ENCODE data around the gene NPR2.
A peak's percentile ranks its signal among the peaks of the same experiment; 100 is the strongest.

The NPR2 gene

DNA sequence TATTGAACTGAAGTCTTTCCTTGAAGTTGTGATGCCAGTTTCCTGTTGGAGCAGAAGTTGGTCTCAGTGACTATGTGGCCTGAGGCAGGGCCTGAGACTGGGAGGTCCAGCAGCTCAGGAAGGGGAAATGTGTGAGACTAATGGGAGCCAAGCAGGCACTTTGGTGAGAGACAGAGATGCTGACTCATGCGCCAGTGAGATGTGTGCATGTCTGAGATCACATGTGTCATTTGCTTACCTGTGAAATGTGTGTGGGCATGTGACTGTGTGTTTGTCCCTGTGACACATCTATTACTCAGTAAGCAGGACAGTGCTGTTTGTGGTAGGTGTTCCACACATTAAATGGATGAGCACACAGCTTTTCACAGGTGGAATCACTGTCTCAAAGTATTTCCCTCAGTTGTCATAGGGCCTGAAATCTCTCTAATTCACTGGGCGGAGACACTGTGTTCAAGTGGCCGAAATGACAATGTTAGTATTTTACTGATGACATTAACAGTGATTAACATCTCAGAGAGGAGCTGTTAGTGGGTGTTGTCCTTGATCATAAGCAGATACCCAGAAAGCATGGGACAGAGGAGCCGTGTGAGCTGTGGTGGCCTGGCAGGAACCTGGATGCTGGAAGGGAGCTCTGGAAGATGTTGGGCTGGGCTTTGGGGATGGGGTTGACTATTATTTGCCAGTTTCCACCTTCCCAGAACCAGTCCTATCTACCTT, 7.4 kb downstream of the NPR2 start:
- H3K9me3 ChIP-seq (replicated peaks in 1 of 11) = no peaks in the 10 kb centered on the region
- peaks cover 0 to 13% (median 0%) of the 10 kb centered on the region in 10 experiments; a peak in 5 of 20 replicates for H3K4me1 ChIP-seq
- no peaks in the 10 kb centered on the region for H4K20me1 ChIP-seq
- H3K27ac ChIP-seq = no peak overlapping the region
- H3K9ac ChIP-seq = no peak overlapping the region
- TF ChIP-seq Cebpa-rat (IDR thresholded peaks at IDR 0.05) = no peak
- no peak overlapping the region for H3K4me2 ChIP-seq
- no peaks in the 10 kb centered on the region for H3K27me3 ChIP-seq
- H3K36me3 ChIP-seq = no peaks in the 10 kb centered on the region
- H3K4me3 ChIP-seq = no peak overlapping the region

DNA sequence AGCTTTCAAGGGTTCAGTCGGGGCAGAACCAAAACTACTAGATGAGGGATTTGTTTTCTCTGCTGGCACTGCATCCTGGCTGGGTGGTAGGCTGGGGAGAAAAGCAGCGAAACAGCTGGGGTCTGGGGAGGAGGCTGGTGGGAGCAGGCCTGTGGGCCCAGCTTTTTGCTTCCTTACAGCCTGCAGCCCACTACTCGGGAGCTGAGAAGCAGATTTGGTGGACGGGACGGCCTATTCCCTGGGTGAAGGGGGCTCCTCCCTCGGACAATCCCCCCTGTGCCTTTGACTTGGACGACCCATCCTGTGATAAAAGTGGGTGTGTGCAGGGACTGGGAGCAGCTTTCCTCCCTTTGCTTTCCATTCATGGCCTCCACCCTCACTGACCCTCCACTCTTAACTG, 9.1 kb downstream of the NPR2 start:
- Histone ChIP-seq H3K4me2 (no peak overlapping the region), H3K27ac (no peak overlapping the region), H3K4me1 (peaks cover 0 to 7% (median 0%) of the 10 kb centered on the region in 10 experiments; a peak in 3 of 20 replicates), H3K36me3 (peaks cover 0 to under 1% (median 0%) of the 10 kb centered on the region in 11 experiments; a peak in 1 of 22 replicates), H3K9me3 (replicated peaks in 1 of 11) (no peaks in the 10 kb centered on the region), H3K9ac (no peak overlapping the region), H3K4me3 (no peak overlapping the region), H4K20me1 (no peaks in the 10 kb centered on the region), H3K27me3 (no peaks in the 10 kb centered on the region)
- TF ChIP-seq Cebpa-rat (IDR thresholded peaks at IDR 0.05) = no peak

DNA sequence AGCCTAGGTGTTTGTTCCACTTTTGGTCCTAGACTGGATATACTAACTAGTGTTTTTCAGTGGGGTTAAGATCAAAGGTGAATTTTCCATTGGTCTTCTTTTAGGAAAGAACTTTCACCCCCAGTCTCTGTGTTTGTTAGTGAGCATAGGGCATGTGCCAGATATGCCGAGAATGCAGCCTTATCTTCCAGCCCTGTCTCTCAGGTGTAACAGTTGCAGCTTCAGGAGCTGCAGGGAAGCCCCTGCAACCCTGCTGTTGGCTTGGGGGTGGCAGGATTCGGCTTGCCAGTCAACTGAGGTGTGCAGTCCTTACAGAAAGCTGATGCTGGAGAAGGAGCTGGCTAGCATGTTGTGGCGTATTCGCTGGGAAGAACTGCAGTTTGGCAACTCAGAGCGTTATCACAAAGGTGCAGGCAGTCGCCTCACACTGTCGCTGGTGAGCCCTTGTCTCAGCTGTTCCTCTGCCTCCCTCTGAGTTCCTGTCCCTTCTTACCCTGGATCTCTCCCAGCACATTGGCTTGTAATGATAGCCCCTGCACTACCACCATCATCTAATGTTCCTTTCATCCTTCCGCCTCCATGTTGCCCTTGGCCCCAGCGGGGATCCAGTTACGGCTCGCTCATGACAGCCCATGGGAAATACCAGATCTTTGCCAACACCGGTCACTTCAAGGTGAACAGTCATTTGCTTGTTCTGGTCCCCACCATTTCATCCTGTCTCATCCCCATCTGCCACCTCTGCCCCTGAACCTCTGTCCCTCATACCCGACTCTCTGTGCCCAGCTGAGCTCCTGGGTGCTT, 10.1 kb downstream of the NPR2 start:
- Histone ChIP-seq H3K9ac (no peak overlapping the region), H3K36me3 (peaks cover 0 to 9% (median 0%) of the 10 kb centered on the region in 11 experiments; a peak in 1 of 22 replicates), H3K27me3 (no peaks in the 10 kb centered on the region), H3K4me1 (peaks cover 0 to 7% (median 0%) of the 10 kb centered on the region in 10 experiments; a peak in 3 of 20 replicates), H3K27ac (no peak overlapping the region), H3K4me3 (no peak overlapping the region), H3K4me2 (no peak overlapping the region), H3K9me3 (replicated peaks in 1 of 11) (no peaks in the 10 kb centered on the region), H4K20me1 (no peaks in the 10 kb centered on the region)
- no peak for TF ChIP-seq Cebpa-rat (IDR thresholded peaks at IDR 0.05)

DNA sequence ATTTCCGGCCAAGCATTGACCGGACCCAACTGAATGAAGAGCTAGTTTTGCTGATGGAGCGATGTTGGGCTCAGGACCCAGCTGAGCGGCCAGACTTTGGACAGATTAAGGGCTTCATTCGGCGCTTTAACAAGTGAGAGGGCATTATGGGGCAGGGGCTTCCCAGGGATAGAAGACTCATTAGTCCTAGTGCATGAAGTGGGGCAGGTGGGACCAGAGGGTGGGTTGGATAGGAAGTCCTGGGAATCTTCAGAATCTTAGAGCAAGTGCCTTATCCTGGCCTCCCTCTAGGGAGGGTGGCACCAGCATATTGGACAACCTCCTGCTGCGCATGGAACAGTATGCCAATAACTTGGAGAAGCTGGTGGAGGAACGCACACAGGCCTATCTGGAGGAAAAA, 14.7 kb downstream of the NPR2 start:
- H3K4me1 ChIP-seq = peaks cover 0 to 2% (median under 1%) of the 10 kb centered on the region in 10 experiments; a peak in 9 of 20 replicates

DNA sequence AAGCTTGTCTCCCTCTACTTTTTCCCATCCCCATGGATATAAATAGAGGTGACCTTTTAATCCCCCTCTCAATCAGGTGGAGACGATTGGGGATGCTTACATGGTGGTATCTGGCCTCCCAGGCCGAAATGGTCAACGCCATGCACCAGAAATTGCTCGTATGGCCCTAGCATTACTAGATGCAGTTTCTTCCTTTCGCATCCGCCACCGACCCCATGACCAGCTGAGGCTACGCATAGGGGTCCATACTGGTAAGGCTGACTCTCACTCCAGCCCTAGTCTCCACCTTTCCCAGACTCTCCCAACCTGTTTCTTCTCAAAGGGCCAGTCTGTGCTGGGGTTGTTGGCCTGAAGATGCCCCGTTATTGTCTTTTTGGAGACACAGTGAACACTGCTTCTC, 17.0 kb downstream of the NPR2 start:
- Histone ChIP-seq H3K9ac (no peak overlapping the region), H3K4me2 (no peak overlapping the region), H3K9me3 (replicated peaks in 1 of 11) (no peaks in the 10 kb centered on the region), H4K20me1 (no peaks in the 10 kb centered on the region), H3K4me3 (no peak overlapping the region), H3K27ac (no peak overlapping the region), H3K4me1 (peaks cover 18 to 22% (median 21%) of the 10 kb centered on the region in 10 experiments), H3K27me3 (no peaks in the 10 kb centered on the region), H3K36me3 (peaks cover 0 to 9% (median 0%) of the 10 kb centered on the region in 11 experiments; a peak in 1 of 22 replicates)
- TF ChIP-seq Cebpa-rat (IDR thresholded peaks at IDR 0.05) = no peak

More for the DNA sequence above, 14.7 kb downstream of the NPR2 start:
- H3K4me3 ChIP-seq = no peak overlapping the region
- no peaks in the 10 kb centered on the region for H3K9me3 ChIP-seq (replicated peaks in 1 of 11)
- H3K9ac ChIP-seq = no peak overlapping the region
- no peaks in the 10 kb centered on the region for H4K20me1 ChIP-seq
- no peak overlapping the region for H3K4me2 ChIP-seq
- H3K27ac ChIP-seq = no peak overlapping the region
- no peak for TF ChIP-seq Cebpa-rat (IDR thresholded peaks at IDR 0.05)
- no peaks in the 10 kb centered on the region for H3K27me3 ChIP-seq
- H3K36me3 ChIP-seq = peaks cover 0 to 9% (median 0%) of the 10 kb centered on the region in 11 experiments; a peak in 1 of 22 replicates

DNA sequence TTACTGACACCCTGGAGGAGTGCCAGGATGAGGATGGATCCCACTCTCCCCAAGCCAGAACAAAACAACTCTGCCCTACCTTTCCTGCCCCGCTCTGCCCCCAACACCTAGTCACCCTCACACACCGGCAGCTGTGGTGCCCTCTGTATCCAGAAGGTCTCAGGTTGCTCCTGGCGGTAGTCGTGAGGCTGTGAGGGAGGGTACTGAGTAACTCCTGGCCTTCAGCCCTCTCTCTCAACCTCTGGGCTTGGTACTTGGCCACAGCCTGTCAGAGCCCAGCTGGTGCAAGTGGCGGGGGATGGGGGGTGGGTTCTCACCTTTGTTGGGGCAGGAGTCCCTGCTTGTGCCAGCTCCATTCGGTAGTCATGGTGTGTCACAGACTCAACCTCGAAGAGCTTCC, 18.7 kb downstream of the NPR2 start:
- Histone ChIP-seq H3K4me2 (no peak overlapping the region), H3K27me3 (no peaks in the 10 kb centered on the region), H3K4me1 (peaks cover 27 to 33% (median 32%) of the 10 kb centered on the region in 10 experiments), H3K4me3 (no peak overlapping the region), H4K20me1 (no peaks in the 10 kb centered on the region), H3K36me3 (peaks cover 0 to 9% (median 0%) of the 10 kb centered on the region in 11 experiments; a peak in 1 of 22 replicates), H3K27ac (no peak overlapping the region), H3K9me3 (replicated peaks in 1 of 11) (no peaks in the 10 kb centered on the region), H3K9ac (no peak overlapping the region)
- TF ChIP-seq Cebpa-rat (IDR thresholded peaks at IDR 0.05) = no peak

DNA sequence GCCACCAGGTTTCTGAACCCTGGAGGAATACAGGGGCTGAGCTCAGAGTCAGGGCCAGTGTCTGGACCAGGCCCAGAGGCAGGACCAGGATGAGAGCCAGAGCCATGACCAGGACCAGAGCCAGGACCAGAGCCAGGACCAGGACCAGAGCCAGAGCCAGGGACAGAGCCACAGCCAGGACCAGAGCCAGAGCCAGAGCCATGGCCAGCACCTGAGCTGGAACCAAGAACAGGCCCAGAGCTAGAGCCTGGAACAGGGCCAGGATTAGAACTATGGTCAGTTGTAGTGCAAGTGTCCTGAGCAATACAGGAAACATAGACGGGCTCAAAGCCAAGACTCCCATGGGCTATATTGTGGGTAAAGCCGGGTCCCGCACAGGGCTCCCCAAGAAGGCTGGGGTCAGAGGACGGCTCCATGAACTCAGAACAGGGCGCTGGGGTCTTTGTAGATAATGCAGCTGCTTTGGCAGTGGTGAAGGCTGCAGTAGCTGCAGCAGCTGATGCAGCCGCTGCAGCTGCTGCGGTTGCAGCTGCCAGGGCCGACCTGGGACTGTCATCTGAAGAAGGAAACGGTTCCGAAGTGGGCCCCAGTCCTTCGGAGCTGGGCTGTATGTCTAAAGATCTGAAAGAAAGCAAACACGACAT, 20.1 kb downstream of the NPR2 start:
- Histone ChIP-seq H4K20me1 (no peaks in the 10 kb centered on the region), H3K9me3 (replicated peaks in 1 of 11) (no peaks in the 10 kb centered on the region), H3K9ac (peak overlapping the region in 9 of 11 experiments; percentile 11 to 70 (median 65); a peak in 16 of 22 replicates), H3K36me3 (no peaks in the 10 kb centered on the region; a peak in 1 of 22 replicates), H3K27ac (peak overlapping the region in 8 of 11 experiments; percentile 13 to 79 (median 56); a peak in 13 of 22 replicates), H3K4me1 (peaks cover 27 to 39% (median 34%) of the 10 kb centered on the region in 10 experiments), H3K4me3 (peak overlapping the region; percentile 48 to 68 (median 56)), H3K4me2 (peak overlapping the region; percentile 72 to 96 (median 88)), H3K27me3 (no peaks in the 10 kb centered on the region)
- TF ChIP-seq Cebpa-rat (IDR thresholded peaks at IDR 0.05) = no peak

DNA sequence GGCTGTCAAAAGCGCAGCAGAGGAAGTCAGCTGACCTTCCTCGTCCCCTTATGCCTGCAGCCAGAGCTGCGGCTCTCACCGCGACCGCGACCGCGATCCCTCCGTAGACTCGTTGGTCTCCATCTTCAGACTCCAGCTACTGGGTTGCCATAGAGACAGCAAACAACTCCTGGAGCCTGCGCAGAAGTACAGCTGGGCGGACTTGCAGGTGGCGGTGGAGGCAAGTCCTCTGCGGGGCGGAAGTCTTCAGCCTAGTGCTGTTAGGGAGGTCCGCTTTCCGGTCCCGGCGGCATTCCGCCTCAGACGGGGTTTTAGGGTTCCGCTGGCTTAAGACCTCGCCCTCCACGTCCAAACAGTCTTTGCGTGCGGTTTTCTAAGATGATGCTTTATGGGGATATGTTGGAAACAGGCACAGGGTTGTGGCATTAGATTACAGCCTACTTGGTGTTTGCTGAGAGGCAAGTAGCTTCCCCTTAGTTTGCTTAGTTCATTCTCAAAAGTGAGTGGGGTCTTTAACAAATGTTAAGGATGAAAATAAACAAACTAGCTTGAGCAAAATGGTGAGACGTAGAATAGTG, 20.7 kb downstream of the NPR2 start, which contains the start of gene SPAG8:
Gene SPAG8 (minus strand): TSS at position 238 of the 578 bp plus-strand sequence. CDS start 115 bp downstream, at position 123.
- Histone ChIP-seq H3K4me3 (peak within 1 kb of the TSS; percentile 48 to 68 (median 56)), H3K36me3 (no peaks in the 10 kb centered on the region; a peak in 1 of 22 replicates), H3K27ac (peak within 1 kb of the TSS; percentile 25 to 79 (median 67); a peak in 21 of 22 replicates), H3K27me3 (no peaks in the 10 kb centered on the region), H3K4me2 (peak within 1 kb of the TSS; percentile 72 to 96 (median 88)), H3K9ac (peak within 1 kb of the TSS; percentile 56 to 74 (median 68)), H4K20me1 (no peaks in the 10 kb centered on the region), H3K4me1 (peaks cover 27 to 43% (median 34%) of the 10 kb centered on the region in 10 experiments), H3K9me3 (replicated peaks in 1 of 11) (no peaks in the 10 kb centered on the region)
- TF ChIP-seq Cebpa-rat (IDR thresholded peaks at IDR 0.05) = no peak
